Activated CD8-positive, alpha-beta memory T cell treated with anti-CD3 and anti-CD28 coated beads, Interleukin-2, amount 50 U/mL, for 24 hours (primary cell): ENCODE measurements around the gene FAM53B.

ENCODE experiments used
- DNase-seq: peaks from one replicate; pipeline ENCODE4 v3.0.0-alpha.2; 2020; ENCODE audit errors: extremely low read depth

Gene FAM53B

GRCh38 chr10:124728071-124728829 is 15.9 kb downstream of the FAM53B start:
- DNase-seq: no peak

GRCh38 chr10:124727361-124727960 is 16.7 kb downstream of the FAM53B start:
- DNase-seq: no peak

- no peak for DNase-seq
These were observed 18.4 kb downstream of the FAM53B start for GRCh38 chr10:124725791-124726190.

GRCh38 chr10:124725171-124725631 is 19.0 kb downstream of the FAM53B start:
- no peak for DNase-seq

GRCh38 chr10:124724279-124725027 is 19.7 kb downstream of the FAM53B start:
- DNase-seq: no peak

- DNase-seq: no peak
These were observed 20.4 kb downstream of the FAM53B start for GRCh38 chr10:124723826-124724225.

GRCh38 chr10:124722798-124723783 is 21.1 kb downstream of the FAM53B start:
- DNase-seq: peak; percentile 35

GRCh38 chr10:124721330-124722045 is 22.7 kb downstream of the FAM53B start:
- no peak for DNase-seq

GRCh38 chr10:124719213-124719851 is 24.8 kb downstream of the FAM53B start:
- DNase-seq: no peak

GRCh38 chr10:124717911-124718741 is 26.1 kb downstream of the FAM53B start:
- DNase-seq: peak; percentile 63

GRCh38 chr10:124717041-124717757 is 27.0 kb downstream of the FAM53B start:
- DNase-seq: no peak

- DNase-seq: no peak
These were observed 27.8 kb downstream of the FAM53B start for GRCh38 chr10:124716369-124716768.

GRCh38 chr10:124715439-124715838 is 28.7 kb downstream of the FAM53B start:
- DNase-seq: no peak

GRCh38 chr10:124713679-124714255 is 30.4 kb downstream of the FAM53B start:
- DNase-seq: no peak

GRCh38 chr10:124712704-124713407 is 31.3 kb downstream of the FAM53B start:
- no peak for DNase-seq

- DNase-seq: no peak
These were observed 33.0 kb downstream of the FAM53B start for GRCh38 chr10:124711145-124711544.

- no peak for DNase-seq
These were observed 33.8 kb downstream of the FAM53B start for GRCh38 chr10:124710266-124710881.
